Uterus (tissue), 4 donors: ENCODE data around the gene NIPBL. TPM values are rescaled to one million over a fixed set of nuclear protein-coding genes. Genes with fewer than 3 reads are reported as not detected.

Experiments
- DNase-seq, 2 donors: peaks; one replicate each; pipeline ENCODE4 v3.0.0-alpha.2; 2019 to 2020
- H3K27ac ChIP-seq, 2 donors: fragments of 200-600 bp; sonication (generic); 1 replicate in 1 of 2; 2 replicates in 1 of 2; pipeline ENCODE4 v1.5.1; 2016 to 2018
- H3K27me3 ChIP-seq, 2 donors: fragments of 200-600 bp; sonication (generic); one replicate each; pipeline ENCODE4 v1.5.1; 2018 to 2019; ENCODE audit warnings: control low read depth in 1 of 2
- H3K36me3 ChIP-seq, 2 donors: fragments of 200-600 bp; sonication (generic); one replicate each; pipeline ENCODE4 v1.5.1; 2019; ENCODE audit warnings: control low read depth in 1 of 2
- H3K4me1 ChIP-seq, 2 donors: fragments of 200-600 bp; sonication (generic); one replicate each; pipeline ENCODE4 v1.5.1; 2018 to 2019; ENCODE audit warnings: control low read depth in 1 of 2
- H3K4me3 ChIP-seq, 2 donors: fragments of 200-600 bp; sonication (generic); 1 replicate in 1 of 2; 2 replicates in 1 of 2; pipeline ENCODE4 v1.5.1; 2018 to 2019; ENCODE audit warnings: mild to moderate bottlenecking in 1 of 2
- H3K9me3 ChIP-seq, 2 donors: fragments of 200-600 bp; sonication (generic); one replicate each; pipeline ENCODE4 v1.5.1; 2019; ENCODE audit warnings: control low read depth in 1 of 2
- POLR2A ChIP-seq, 2 donors: fragments of 450-650 bp; IDR thresholded peaks; one replicate each; pipeline ENCODE4 v1.6.1; 2016; ENCODE audit warnings: antibody characterized with exemption in 2 of 2, mild to moderate bottlenecking in 1 of 2, moderate library complexity in 1 of 2
- intact Hi-C: fragments of 100-400 bp; cut with DNase I; formaldehyde crosslinking; loops from one replicate; pipeline ENCODE4 v1.15.1; 2023; ENCODE audit warnings: low total_unique reads
- total RNA-seq, 4 donors: library from RNA; depleted of rRNA in 3 of 4; stranded (reverse); fragments of >200 nt in 3 of 4; gene quantifications; one replicate each; pipeline versions ENCODE4 v1.1.0 to v1.2.4, GENCODE V29; 2014 to 2023
- TF ChIP-seq, protein P1 (sequence below), 4 experiments: fragments of 200-600 bp in 2 of 4; fragments of 450-650 bp in 2 of 4; sonication (generic) in 2 of 4; IDR thresholded peaks; one replicate each; pipeline ENCODE4 v1.5.1; 2016 to 2019; ENCODE audit warnings: antibody characterized with exemption in 4 of 4, mild to moderate bottlenecking in 2 of 4, moderate library complexity in 1 of 4
- donor health status: DM: yes; HTN: yes; CAD: no.

NIPBL gene
- total RNA-seq, 4 donors from 2014 or later = 49.7 to 108 (median 72.4) TPM

DNA sequence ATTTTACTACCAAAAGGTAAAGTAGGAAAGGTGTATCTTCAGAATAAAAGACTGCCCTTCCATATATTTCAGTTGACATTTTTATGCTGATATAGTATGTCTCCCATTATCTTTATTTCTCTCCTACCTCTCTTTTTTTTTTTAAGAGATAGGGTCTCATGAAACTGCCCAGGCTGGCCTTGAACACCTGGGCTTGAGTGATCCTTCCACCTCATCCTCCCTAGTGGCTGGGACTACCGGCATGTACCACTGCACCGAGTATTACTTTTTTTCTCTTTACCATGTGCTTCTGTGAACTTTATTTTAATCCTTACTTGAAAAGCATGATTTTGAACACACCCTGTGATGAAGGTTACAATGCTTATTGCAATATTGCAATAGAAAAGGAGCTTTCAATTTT, 42.7 kb downstream of the NIPBL start:
- H3K36me3 ChIP-seq = no peaks in the 10 kb centered on the region
- intact Hi-C loops = no loop called here
- no peaks in the 10 kb centered on the region for H3K9me3 ChIP-seq
- H3K4me3 ChIP-seq = no peak overlapping the region
- H3K27ac ChIP-seq = no peak overlapping the region
- H3K4me1 ChIP-seq = no peaks in the 10 kb centered on the region
- TF ChIP-seq, protein P1, sequence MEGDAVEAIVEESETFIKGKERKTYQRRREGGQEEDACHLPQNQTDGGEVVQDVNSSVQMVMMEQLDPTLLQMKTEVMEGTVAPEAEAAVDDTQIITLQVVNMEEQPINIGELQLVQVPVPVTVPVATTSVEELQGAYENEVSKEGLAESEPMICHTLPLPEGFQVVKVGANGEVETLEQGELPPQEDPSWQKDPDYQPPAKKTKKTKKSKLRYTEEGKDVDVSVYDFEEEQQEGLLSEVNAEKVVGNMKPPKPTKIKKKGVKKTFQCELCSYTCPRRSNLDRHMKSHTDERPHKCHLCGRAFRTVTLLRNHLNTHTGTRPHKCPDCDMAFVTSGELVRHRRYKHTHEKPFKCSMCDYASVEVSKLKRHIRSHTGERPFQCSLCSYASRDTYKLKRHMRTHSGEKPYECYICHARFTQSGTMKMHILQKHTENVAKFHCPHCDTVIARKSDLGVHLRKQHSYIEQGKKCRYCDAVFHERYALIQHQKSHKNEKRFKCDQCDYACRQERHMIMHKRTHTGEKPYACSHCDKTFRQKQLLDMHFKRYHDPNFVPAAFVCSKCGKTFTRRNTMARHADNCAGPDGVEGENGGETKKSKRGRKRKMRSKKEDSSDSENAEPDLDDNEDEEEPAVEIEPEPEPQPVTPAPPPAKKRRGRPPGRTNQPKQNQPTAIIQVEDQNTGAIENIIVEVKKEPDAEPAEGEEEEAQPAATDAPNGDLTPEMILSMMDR (IDR thresholded peaks at IDR 0.05) = no peak
- TF ChIP-seq POLR2A (IDR thresholded peaks at IDR 0.05) = no peak
- H3K27me3 ChIP-seq = no peaks in the 10 kb centered on the region
- DNase-seq = no peak

GRCh38 chr5:36919650-36920049, 43.1 kb downstream of the NIPBL start:
- DNase-seq = no peak
- Histone ChIP-seq H3K27me3 (no peaks in the 10 kb centered on the region), H3K27ac (no peak overlapping the region), H3K4me1 (no peaks in the 10 kb centered on the region), H3K36me3 (no peaks in the 10 kb centered on the region), H3K4me3 (no peak overlapping the region), H3K9me3 (no peaks in the 10 kb centered on the region)
- intact Hi-C loops = no loop called here
- TF ChIP-seq, protein P1 (IDR thresholded peaks at IDR 0.05) = no peak
- TF ChIP-seq POLR2A (IDR thresholded peaks at IDR 0.05) = no peak

GRCh38 chr5:36928947-36929346, 52.4 kb downstream of the NIPBL start:
- Histone ChIP-seq H3K4me3 (no peak overlapping the region), H3K27me3 (no peaks in the 10 kb centered on the region), H3K27ac (no peak overlapping the region), H3K9me3 (no peaks in the 10 kb centered on the region), H3K36me3 (no peaks in the 10 kb centered on the region), H3K4me1 (peaks cover 0 to 7% of the 10 kb centered on the region in 2 donors)
- intact Hi-C loops = no loop called here
- DNase-seq = no peak
- TF ChIP-seq, protein P1 (IDR thresholded peaks at IDR 0.05) = no peak
- TF ChIP-seq POLR2A (IDR thresholded peaks at IDR 0.05) = no peak

- intact Hi-C loops = no loop called here
- Histone ChIP-seq H3K27ac (no peak overlapping the region), H3K9me3 (no peaks in the 10 kb centered on the region), H3K36me3 (no peaks in the 10 kb centered on the region), H3K4me1 (peaks cover 0 to 7% of the 10 kb centered on the region in 2 donors), H3K27me3 (no peaks in the 10 kb centered on the region), H3K4me3 (no peak overlapping the region)
- no peak for DNase-seq
- TF ChIP-seq, protein P1 (IDR thresholded peaks at IDR 0.05) = no peak
- TF ChIP-seq POLR2A (IDR thresholded peaks at IDR 0.05) = no peak
These were observed 52.9 kb downstream of the NIPBL start for GRCh38 chr5:36929438-36929837.

- H3K9me3 ChIP-seq = no peaks in the 10 kb centered on the region
- DNase-seq = no peak
- H3K36me3 ChIP-seq = no peaks in the 10 kb centered on the region
- no peak overlapping the region for H3K27ac ChIP-seq
- H3K4me3 ChIP-seq = no peak overlapping the region
- no peaks in the 10 kb centered on the region for H3K27me3 ChIP-seq
- TF ChIP-seq POLR2A (IDR thresholded peaks at IDR 0.05) = no peak
- TF ChIP-seq, protein P1 (IDR thresholded peaks at IDR 0.05) = no peak
- H3K4me1 ChIP-seq = peaks cover 0 to 7% of the 10 kb centered on the region in 2 donors
- intact Hi-C loops = no loop called here
These were observed 55.5 kb downstream of the NIPBL start for GRCh38 chr5:36932056-36932455.
